H1 (cell line): Measurements from ENCODE around the gene WDR33. TPM values are rescaled to one million over a fixed set of nuclear protein-coding genes. Genes with fewer than 3 reads are reported as not detected.

Experiments used
- SUZ12 ChIP-seq: fragments of 200-600 bp; sonication (generic); IDR thresholded peaks from 2 replicates; pipeline ENCODE4 v1.6.1; 2012; ENCODE audit warnings: mild to moderate bottlenecking, inconsistent platforms, low read length, moderate library complexity, mixed read lengths
- polyA plus RNA-seq, 7 experiments: library from polyadenylated mRNA; depleted of rRNA in 3 of 7; stranded (reverse) in 5 of 7; unstranded in 2 of 7; fragments of >200 nt in 5 of 7; fragments of 200-250 nt in 2 of 7; gene quantifications; 1 replicate in 5 of 7; 2 replicates in 1 of 7; 4 replicates in 1 of 7; pipeline versions ENCODE4 v1.2.1 to v1.2.3, GENCODE V29; 2011 to 2013; ENCODE audit warnings: missing spikeins in 2 of 7, mixed read lengths in 2 of 7
- total RNA-seq: library from RNA; stranded (reverse); fragmentation: NEBNext Ultra II Directional; extraction: Animal tissue kit (Norgen Biotek cat#: 25700); gene quantifications from 2 replicates; pipeline ENCODE4 v1.2.1, GENCODE V29; 2021

WDR33 gene
- total and polyA plus RNA-seq, 2 of the 8 experiments (the other 6 are each of a cell fraction or from before 2014, with no cell fraction given): 18.1 to 82.7 TPM

DNA sequence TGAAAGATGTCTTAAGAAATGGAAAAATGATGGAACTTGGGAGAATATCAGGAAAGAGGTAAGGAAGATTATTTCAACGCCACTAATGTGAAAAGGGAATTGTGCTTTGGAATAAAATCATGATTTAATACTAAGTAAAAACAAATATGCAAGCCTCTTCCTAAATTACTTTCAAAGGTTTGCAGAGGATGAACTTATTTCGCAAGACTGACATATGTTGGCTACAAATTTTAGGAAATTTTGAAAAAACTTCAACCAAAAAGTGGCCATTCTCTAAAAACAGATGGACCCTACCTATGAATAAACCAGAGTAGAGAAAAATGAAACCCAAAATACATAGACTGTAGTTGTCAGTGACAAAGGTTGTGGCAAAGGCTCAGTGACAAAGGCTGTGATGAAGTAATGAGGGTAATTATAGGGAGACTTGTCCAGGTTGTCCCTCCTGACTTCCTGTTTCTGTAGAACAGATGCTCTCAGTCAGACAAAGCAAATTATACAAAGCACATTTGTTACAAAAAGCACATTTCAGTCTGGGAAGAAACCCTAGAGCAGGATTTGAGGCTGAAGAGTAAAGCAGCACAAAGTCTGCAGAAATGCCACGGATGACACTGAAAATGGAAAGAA, 70.2 kb downstream of the WDR33 start (continued):
- TF ChIP-seq SUZ12: no peak
